SU-DHL-6 (cell line): ENCODE data around the gene SCRN2.

Experiments used
- H2AFZ ChIP-seq: fragments of 200-600 bp; sonication (generic); 2 replicates; pipeline ENCODE4 v1.6.1; 2014; ENCODE audit warnings: low read depth, mild to moderate bottlenecking, moderate library complexity, mixed read lengths, antibody characterized with exemption, low read length; ENCODE audit not compliant: severe bottlenecking
- H3F3A ChIP-seq: fragments of 200-600 bp; shearing (Covaris generic); 2 replicates; pipeline ENCODE4 v1.6.0; 2016; ENCODE audit warnings: antibody characterized with exemption, mild to moderate bottlenecking; ENCODE audit not compliant: insufficient read depth
- H3K27ac ChIP-seq: fragments of 200-600 bp; sonication (generic); 2 replicates; pipeline ENCODE4 v1.5.1; 2016; ENCODE audit warnings: low read depth, mild to moderate bottlenecking, low read length, moderate library complexity, mixed read lengths
- H3K27me3 ChIP-seq: fragments of 200-600 bp; sonication (generic), shearing (Covaris generic); 2 replicates; pipeline ENCODE4 v1.6.0; 2014; ENCODE audit warnings: mild to moderate bottlenecking, low read length
- H3K36me3 ChIP-seq: fragments of 200-600 bp; sonication (generic); 2 replicates; pipeline ENCODE4 v1.6.1; 2014; ENCODE audit warnings: mild to moderate bottlenecking, low read length, mixed read lengths
- H3K4me2 ChIP-seq: fragments of 300-600, 200-600 bp; shearing (Covaris generic), sonication (generic); 2 replicates; pipeline ENCODE4 v1.6.0; 2014; ENCODE audit warnings: low read length, low read depth, mild to moderate bottlenecking; ENCODE audit not compliant: poor library complexity, severe bottlenecking
- H3K4me3 ChIP-seq: fragments of 200-600 bp; sonication (generic); 2 replicates; pipeline ENCODE4 v1.5.1; 2014; ENCODE audit warnings: antibody characterized with exemption, low read length, mild to moderate bottlenecking, mixed read lengths; ENCODE audit not compliant: insufficient read depth, poor library complexity, severe bottlenecking
- H3K79me2 ChIP-seq: fragments of 200-600 bp; sonication (generic); 2 replicates; pipeline ENCODE4 v1.6.1; 2014; ENCODE audit warnings: mild to moderate bottlenecking, low read length, moderate library complexity; ENCODE audit not compliant: insufficient read depth
- H3K9ac ChIP-seq: fragments of 200-600 bp; sonication (generic); 2 replicates; pipeline ENCODE4 v1.7.0; 2014; ENCODE audit warnings: mild to moderate bottlenecking, low read length
- H3K9me2 ChIP-seq: fragments of 200-600 bp; sonication (generic); replicated peaks from 2 replicates; pipeline ENCODE4 v1.6.1; 2014; ENCODE audit warnings: low read length; ENCODE audit not compliant: insufficient read depth
- H3K9me3 ChIP-seq: fragments of 200-600 bp; sonication (generic); 2 replicates; pipeline ENCODE4 v1.6.1; 2014; ENCODE audit warnings: low read length, mixed read lengths; ENCODE audit not compliant: insufficient read depth
- H4K20me1 ChIP-seq: fragments of 200-600 bp; sonication (generic); 2 replicates; pipeline ENCODE4 v1.6.1; 2014; ENCODE audit warnings: low read depth, mild to moderate bottlenecking, antibody characterized with exemption, low read length, moderate library complexity, mixed read lengths
- EZH2phosphoT487 ChIP-seq: fragments of 200-600 bp; sonication (generic), shearing (Covaris generic); conservative IDR thresholded peaks from 2 replicates; pipeline ENCODE4 v1.6.1; 2018; ENCODE audit warnings: mild to moderate bottlenecking, antibody characterized with exemption, low read length, moderate library complexity, mixed read lengths
- TF ChIP-seq, protein P1 (sequence below): fragments of 200-600 bp; sonication (generic); IDR thresholded peaks from one replicate; pipeline ENCODE4 v1.5.1; 2017; ENCODE audit warnings: antibody characterized with exemption, mild to moderate bottlenecking, low read length, moderate library complexity; ENCODE audit not compliant: insufficient read depth, poor library complexity, severe bottlenecking

The SCRN2 gene

DNA sequence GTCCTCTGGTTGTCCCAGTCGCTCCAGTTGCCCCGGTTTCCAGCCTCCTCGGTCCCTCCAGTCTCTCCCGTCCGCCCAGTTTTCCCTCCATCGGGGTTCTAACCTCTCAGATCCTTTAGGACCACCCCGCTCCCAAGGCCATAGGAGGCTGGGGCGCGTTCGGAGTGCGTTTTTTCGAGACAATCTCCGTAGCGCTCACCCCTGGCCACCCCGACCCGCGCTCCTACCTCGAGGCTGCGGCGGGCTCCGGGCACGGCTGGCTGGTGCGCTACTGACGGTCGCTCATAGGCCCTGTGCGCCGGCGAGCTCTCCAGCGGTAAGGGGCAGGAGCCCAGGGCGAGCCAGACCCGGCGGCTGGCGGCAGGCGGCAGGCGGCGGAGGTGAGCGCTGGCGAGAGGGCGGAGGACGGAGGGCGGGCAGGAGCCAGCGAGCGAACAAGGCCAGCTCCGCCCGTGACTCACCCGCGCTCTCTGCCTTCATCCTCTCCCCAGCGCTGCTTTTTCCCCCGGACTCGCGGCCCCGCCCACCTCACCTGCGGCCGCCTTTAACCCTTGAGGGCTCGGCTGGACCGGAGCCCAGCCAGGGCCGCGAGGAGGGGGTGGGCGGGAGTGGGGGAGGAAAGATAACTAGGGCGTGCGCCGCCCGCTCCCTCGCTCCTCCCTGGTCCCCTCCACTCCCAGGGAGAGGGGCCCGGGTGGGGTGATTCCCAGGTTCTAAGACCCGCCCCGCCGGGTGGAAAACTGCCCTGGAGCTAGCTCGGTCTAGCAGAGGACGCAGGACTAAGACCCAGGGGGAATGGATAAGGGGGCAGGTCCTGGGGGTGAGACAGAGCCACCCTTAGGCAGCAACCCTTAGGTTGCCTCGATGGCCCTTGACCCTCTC lies 9.9 kb upstream of the SCRN2 start, which contains the start of gene SP6:
TSS of gene SP6 (minus strand) at position 472 of the 882 bp plus-strand sequence. CDS start 2,734 bp downstream, outside the sequence.
- H3K9me3 ChIP-seq = no peaks in the 10 kb centered on the region
- H3F3A ChIP-seq = no peaks in the 10 kb centered on the region
- no peaks in the 10 kb centered on the region for H3K9me2 ChIP-seq
- H2AFZ ChIP-seq = no peak within 1 kb of the TSS
- H3K4me2 ChIP-seq = no peak within 1 kb of the TSS
- H4K20me1 ChIP-seq = no peaks in the 10 kb centered on the region
- no peak within 1 kb of the TSS for H3K9ac ChIP-seq
- H3K27me3 ChIP-seq = no peaks in the 10 kb centered on the region
- H3K79me2 ChIP-seq = no peaks in the 10 kb centered on the region
- TF ChIP-seq, protein P1, sequence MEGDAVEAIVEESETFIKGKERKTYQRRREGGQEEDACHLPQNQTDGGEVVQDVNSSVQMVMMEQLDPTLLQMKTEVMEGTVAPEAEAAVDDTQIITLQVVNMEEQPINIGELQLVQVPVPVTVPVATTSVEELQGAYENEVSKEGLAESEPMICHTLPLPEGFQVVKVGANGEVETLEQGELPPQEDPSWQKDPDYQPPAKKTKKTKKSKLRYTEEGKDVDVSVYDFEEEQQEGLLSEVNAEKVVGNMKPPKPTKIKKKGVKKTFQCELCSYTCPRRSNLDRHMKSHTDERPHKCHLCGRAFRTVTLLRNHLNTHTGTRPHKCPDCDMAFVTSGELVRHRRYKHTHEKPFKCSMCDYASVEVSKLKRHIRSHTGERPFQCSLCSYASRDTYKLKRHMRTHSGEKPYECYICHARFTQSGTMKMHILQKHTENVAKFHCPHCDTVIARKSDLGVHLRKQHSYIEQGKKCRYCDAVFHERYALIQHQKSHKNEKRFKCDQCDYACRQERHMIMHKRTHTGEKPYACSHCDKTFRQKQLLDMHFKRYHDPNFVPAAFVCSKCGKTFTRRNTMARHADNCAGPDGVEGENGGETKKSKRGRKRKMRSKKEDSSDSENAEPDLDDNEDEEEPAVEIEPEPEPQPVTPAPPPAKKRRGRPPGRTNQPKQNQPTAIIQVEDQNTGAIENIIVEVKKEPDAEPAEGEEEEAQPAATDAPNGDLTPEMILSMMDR = no peak
- no peak for TF ChIP-seq EZH2phosphoT487
- H3K4me3 ChIP-seq = no peak within 1 kb of the TSS
- no peaks in the 10 kb centered on the region for H3K36me3 ChIP-seq
- H3K27ac ChIP-seq = no peak within 1 kb of the TSS

DNA sequence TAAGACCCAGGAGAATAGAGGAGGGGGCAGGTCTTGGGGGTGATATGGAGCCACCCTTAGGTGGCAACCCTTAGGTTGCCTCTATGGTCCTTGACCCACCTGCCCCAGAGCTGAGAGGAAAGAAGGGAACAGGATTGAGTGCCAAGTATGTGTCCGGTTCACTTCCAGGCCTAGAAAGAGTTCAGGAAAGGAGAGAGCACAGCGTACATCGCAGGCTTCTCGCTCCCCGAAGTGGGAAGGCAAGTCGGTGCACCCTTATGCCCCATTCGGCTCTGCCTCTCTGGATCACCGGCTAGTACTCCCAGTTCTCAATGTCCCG lies 9.3 kb upstream of the SCRN2 start:
- Histone ChIP-seq H3K36me3 (no peaks in the 10 kb centered on the region), H2AFZ (no peak overlapping the region), H3K79me2 (no peaks in the 10 kb centered on the region), H3F3A (no peaks in the 10 kb centered on the region), H3K27me3 (no peaks in the 10 kb centered on the region), H4K20me1 (no peaks in the 10 kb centered on the region), H3K27ac (no peak overlapping the region), H3K9me3 (no peaks in the 10 kb centered on the region), H3K9me2 (no peaks in the 10 kb centered on the region), H3K9ac (no peak overlapping the region), H3K4me3 (no peak overlapping the region), H3K4me2 (no peak overlapping the region)
- no peak for TF ChIP-seq EZH2phosphoT487
- TF ChIP-seq, protein P1 = no peak

DNA sequence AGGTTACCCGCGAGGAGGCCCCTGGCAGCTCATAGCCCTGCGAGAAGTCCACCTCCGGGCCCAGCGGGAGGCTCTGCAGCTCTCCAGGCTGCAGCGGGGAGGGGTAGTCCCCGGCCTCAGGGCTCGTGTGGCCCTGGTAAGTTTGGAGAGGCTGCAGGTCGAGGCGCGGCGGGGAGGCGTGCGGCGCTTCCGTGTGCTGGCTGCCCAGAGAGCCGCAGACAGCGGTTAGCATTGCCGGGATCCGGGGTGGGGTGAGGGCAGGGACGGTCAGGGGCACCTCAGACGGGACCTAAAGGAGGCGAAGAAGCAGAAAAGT lies 7.1 kb upstream of the SCRN2 start:
- TF ChIP-seq, protein P1 = no peak
- TF ChIP-seq EZH2phosphoT487 = no peak
- Histone ChIP-seq H4K20me1 (no peaks in the 10 kb centered on the region), H3K4me3 (no peak overlapping the region), H3K4me2 (no peak overlapping the region), H3K9me3 (no peaks in the 10 kb centered on the region), H2AFZ (no peak overlapping the region), H3K9ac (no peak overlapping the region), H3F3A (no peaks in the 10 kb centered on the region), H3K9me2 (no peaks in the 10 kb centered on the region), H3K36me3 (no peaks in the 10 kb centered on the region), H3K27ac (no peak overlapping the region), H3K79me2 (no peaks in the 10 kb centered on the region), H3K27me3 (no peaks in the 10 kb centered on the region)
